ENCODE measurements around the gene TEKT2. TPM values are rescaled to one million over a fixed set of nuclear protein-coding genes. Genes with fewer than 3 reads are reported as not detected.

The TEKT2 gene
- total and polyA plus RNA-seq, 2 of the 4 experiments (the other 2 are of a cell fraction), result 0.18 TPM; not detected in 1

- dilution Hi-C loops (cut with HindIII; ENCODE audit: low sequenced_read_pairs, unreplicated experiment), result no loop called here
- Histone ChIP-seq H4K8ac (ENCODE audit: low read depth in 2 of 2, low read length in 2 of 2) (no peak overlapping the region), H3K14ac (replicated peaks; ENCODE audit: low read depth, low read length) (no peak overlapping the region), H3K4me3 (ENCODE audit: insufficient read depth, low read depth, low read length) (no peak overlapping the region), H4K91ac (ENCODE audit: insufficient read depth, low read depth, low read length) (no peak overlapping the region), H3K9me1 (ENCODE audit: insufficient read depth, low read length) (peaks cover 3% of the 10 kb centered on the region; the same call in 1 of the 2 replicates), H2AFZ (replicated peaks; ENCODE audit: low read length, poor library complexity) (no peak overlapping the region), H3K18ac (ENCODE audit: low read depth, low read length) (no peak overlapping the region), H3K36me3 (ENCODE audit: control insufficient read depth, insufficient read depth, low read length) (no peaks in the 10 kb centered on the region), H3K4me2 (ENCODE audit: low read depth, low read length) (no peak overlapping the region), H3K4ac (ENCODE audit: low read depth, low read length) (no peak overlapping the region), H2AK5ac (ENCODE audit: low read depth, low read length) (no peak overlapping the region), H3K4me1 (ENCODE audit: control insufficient read depth, insufficient read depth, low read length) (no peaks in the 10 kb centered on the region), H4K20me1 (ENCODE audit: insufficient read depth, low read length) (no peaks in the 10 kb centered on the region), H4K5ac (ENCODE audit: low read depth, low read length) (no peak overlapping the region), H2BK120ac (ENCODE audit: low read depth, low read length) (no peak overlapping the region), H2BK5ac (ENCODE audit: low read depth, low read length, poor library complexity, severe bottlenecking) (no peak overlapping the region), H2AK9ac (replicated peaks; ENCODE audit: low read depth, low read length, poor library complexity) (no peak overlapping the region), H3K27ac (ENCODE audit: insufficient read depth, low read length) (no peak overlapping the region), H3K9me3 (ENCODE audit: control insufficient read depth, insufficient read depth, low read length) (no peaks in the 10 kb centered on the region), H3K27me3 (ENCODE audit: control insufficient read depth, insufficient read depth, low read length) (no peaks in the 10 kb centered on the region; the same call in 1 of the 2 replicates), H3K56ac (ENCODE audit: extremely low read depth, insufficient read depth, low read length) (no peak overlapping the region), H3K9ac (ENCODE audit: low read depth, low read length) (no peak overlapping the region), H3K79me1 (ENCODE audit: low read depth in 1 of 2, low read length in 2 of 2) (no peaks in the 10 kb centered on the region), H2BK15ac (ENCODE audit: low read depth, low read length) (no peak overlapping the region), H3K23ac (ENCODE audit: low read depth, low read length) (no peak overlapping the region), H2BK20ac (ENCODE audit: low read depth, low read length) (no peak overlapping the region)
- ChIA-PET POLR2A (ENCODE audit: unreplicated experiment) (no interaction called here), CTCF (interaction anchor here (0.7 kb wide), 1 partner anchor 12 kb away, joined by 5 read pairs; no protein-coding TSS in a partner anchor)
- no CpG with 5 or more reads among the region's 3 CpGs for WGBS, 2 experiments (ENCODE audit: extremely low coverage in 2 of 2, insufficient read length in 1 of 2)
- in situ Hi-C loops (cut with MboI; ENCODE audit: low sequenced_read_pairs), result no loop called here
- no peak for TF ChIP-seq USF2 (IDR thresholded peaks at IDR 0.05; ENCODE audit: low read depth, low read length)
- TF ChIP-seq NFE2L2 (IDR thresholded peaks at IDR 0.05; ENCODE audit: low read depth, low read length), result no peak
- intact Hi-C loops (cut with micrococcal nuclease), result loop anchor here (10.0 kb wide), 1 partner anchor 147 kb away; the partner anchor contains the start of gene AGO3
- no TSS peak for BruUV-seq (replicated peaks)
- no peak for DNase-seq
- no peak for ATAC-seq (ENCODE audit: low read depth)
These were observed 1.9 kb upstream of the TEKT2 start for GRCh38 chr1:36081926-36082485.

All from IMR-90 (cell line).